GM23338 (cell line): Measurements from ENCODE around the gene PLXNB2. TPM values are rescaled to one million over a fixed set of nuclear protein-coding genes. Genes with fewer than 3 reads are reported as not detected.

Source experiments
- ATAC-seq: fragments of 200-7000 bp; cut with Tn5 transposase; 3 replicates; pipeline ENCODE4 v1.9.1; 2020
- DNase-seq: peaks from one replicate; pipeline ENCODE4 v3.0.0-alpha.2; 2015; ENCODE audit warnings: low spot score
- H2AFZ ChIP-seq: fragments of 200-600 bp; sonication (generic); 2 replicates; pipeline ENCODE4 v1.8.0; 2016; ENCODE audit warnings: antibody characterized with exemption, mild to moderate bottlenecking, moderate library complexity
- H3F3A ChIP-seq: fragments of 200-600 bp; sonication (generic); replicated peaks from 2 replicates; pipeline ENCODE4 v1.8.0; 2017; ENCODE audit warnings: antibody characterized with exemption, mixed run types, low read depth
- H3K27ac ChIP-seq: fragments of 200-600 bp; sonication (generic); 2 replicates; pipeline ENCODE4 v1.6.1; 2016; ENCODE audit warnings: low read depth
- H3K27me3 ChIP-seq: fragments of 200-600 bp; sonication (generic); 2 replicates; pipeline ENCODE4 v1.8.0; 2016; ENCODE audit warnings: mild to moderate bottlenecking, mixed run types, moderate library complexity; ENCODE audit not compliant: insufficient read depth
- H3K36me3 ChIP-seq: fragments of 200-600 bp; sonication (generic); 2 replicates; pipeline ENCODE4 v1.8.0; 2016; ENCODE audit warnings: mild to moderate bottlenecking; ENCODE audit not compliant: insufficient read depth
- H3K4me1 ChIP-seq: fragments of 200-600 bp; sonication (generic); 2 replicates; pipeline ENCODE4 v1.8.0; 2016; ENCODE audit warnings: mild to moderate bottlenecking, moderate library complexity; ENCODE audit not compliant: insufficient read depth
- H3K4me2 ChIP-seq: fragments of 200-600 bp; sonication (generic); 2 replicates; pipeline ENCODE4 v1.7.1; 2017; ENCODE audit warnings: mixed run types
- H3K4me3 ChIP-seq: fragments of 200-600 bp; sonication (generic); 2 replicates; pipeline ENCODE4 v1.6.1; 2016; ENCODE audit warnings: mixed run types
- H3K79me2 ChIP-seq: fragments of 200-600 bp; sonication (generic); replicated peaks from 2 replicates; pipeline ENCODE4 v1.8.0; 2017; ENCODE audit warnings: mild to moderate bottlenecking; ENCODE audit not compliant: insufficient read depth
- H3K9me2 ChIP-seq: fragments of 200-600 bp; sonication (generic); 2 replicates; pipeline ENCODE4 v1.8.0; 2017; ENCODE audit not compliant: insufficient read depth
- H4K20me1 ChIP-seq: fragments of 200-600 bp; sonication (generic); replicated peaks from 2 replicates; pipeline ENCODE4 v1.8.0; 2017; ENCODE audit warnings: mild to moderate bottlenecking; ENCODE audit not compliant: insufficient read depth
- H3K27ac Mint-ChIP-seq: 2 replicates; pipeline ENCODE4 v1.8.0; 2020; ENCODE audit warnings: inconsistent platforms, mild to moderate bottlenecking, moderate library complexity, mixed read lengths
- H3K27me3 Mint-ChIP-seq: 3 replicates; pipeline ENCODE4 v1.8.0; 2022; ENCODE audit warnings: low read depth, mild to moderate bottlenecking, moderate library complexity, mixed read lengths, inconsistent platforms; ENCODE audit not compliant: insufficient read depth, poor library complexity
- H3K36me3 Mint-ChIP-seq: 3 replicates; pipeline ENCODE4 v1.8.0; 2021; ENCODE audit warnings: low read depth, mild to moderate bottlenecking, inconsistent platforms, moderate library complexity, mixed read lengths
- H3K4me1 Mint-ChIP-seq: 3 replicates; pipeline ENCODE4 v1.8.0; 2020; ENCODE audit warnings: mild to moderate bottlenecking, inconsistent platforms, mixed read lengths
- H3K4me3 Mint-ChIP-seq: 3 replicates; pipeline ENCODE4 v1.8.0; 2021; ENCODE audit warnings: moderate library complexity, mild to moderate bottlenecking, inconsistent platforms, mixed read lengths
- H3K9me3 Mint-ChIP-seq: 3 replicates; pipeline ENCODE4 v1.8.0; 2020; ENCODE audit warnings: moderate library complexity, mild to moderate bottlenecking, inconsistent platforms, mixed read lengths
- CTCF ChIP-seq, 2 experiments: fragments of 200-600 bp in 1 of 2; sonication (generic) in 1 of 2; conservative IDR thresholded peaks; 2 replicates each; pipeline versions ENCODE4 v1.5.1 to v1.6.1; 2016 to 2017; ENCODE audit warnings: antibody characterized with exemption in 2 of 2, low read depth in 2 of 2, mild to moderate bottlenecking in 2 of 2, moderate library complexity in 1 of 2
- EZH2phosphoT487 ChIP-seq: fragments of 200-600 bp; sonication (generic); IDR thresholded peaks from one replicate; pipeline ENCODE4 v1.8.1; 2018; ENCODE audit warnings: antibody characterized with exemption; ENCODE audit not compliant: unreplicated experiment
- POLR2AphosphoS5 ChIP-seq: IDR thresholded peaks from 2 replicates; pipeline ENCODE4 v1.6.1; 2016; ENCODE audit warnings: antibody characterized with exemption, low read depth
- STAT1 ChIP-seq: IDR thresholded peaks from one replicate; pipeline ENCODE4 v1.6.1; 2016; ENCODE audit warnings: antibody characterized with exemption; ENCODE audit not compliant: unreplicated experiment
- ZNF462 ChIP-seq: fragments of 250-450 bp; sonication (Bioruptor Pico); IDR thresholded peaks from 2 replicates; pipeline ENCODE4 v1.5.0; 2020; ENCODE audit warnings: mild to moderate bottlenecking, moderate library complexity
- polyA plus RNA-seq: library from polyadenylated mRNA; unstranded; fragments of >200 nt; fragmentation: Nextera tagmentation; extraction: Ambion mirVana; gene quantifications from 2 replicates; pipeline ENCODE4 v1.2.1, GENCODE V29; 2016
- total RNA-seq: library from RNA; depleted of rRNA; stranded (reverse); fragments of >200 nt; shearing (Covaris generic); gene quantifications from 2 replicates; pipeline ENCODE4 v1.2.3, GENCODE V29; 2014

Gene PLXNB2
- total and polyA plus RNA-seq, 2 experiments from 2014 or later, result 29.1 to 66.3 TPM

- TF ChIP-seq CTCF (conservative IDR thresholded peaks at IDR 0.05; ENCODE audit: low read depth in 2 of 2), result no peak
- no peak for TF ChIP-seq ZNF462
Observed at GRCh38 chr22:50298266-50298637, 9.2 kb downstream of the PLXNB2 start (continued).

- Histone ChIP-seq H3K27ac (no peak overlapping the region), H4K20me1 (peaks cover 5% of the 10 kb centered on the region; the same call in 1 of the 2 replicates), H3F3A (no peaks in the 10 kb centered on the region; the same call in 1 of the 2 replicates), H3K4me3 (no peak overlapping the region), H3K4me2 (no peak overlapping the region), H3K9me2 (no peaks in the 10 kb centered on the region), H3K79me2 (peaks cover 45% of the 10 kb centered on the region), H3K4me1 (peaks cover 24% of the 10 kb centered on the region), H3K27me3 (no peaks in the 10 kb centered on the region), H2AFZ (no peak overlapping the region), H3K36me3 (no peaks in the 10 kb centered on the region)
- no peak overlapping the region for H3K27ac Mint-ChIP-seq
- peaks cover 9% of the 10 kb centered on the region for H3K4me1 Mint-ChIP-seq
- no peak overlapping the region; the same call in 2 of the 3 replicates for H3K4me3 Mint-ChIP-seq
- no peak for DNase-seq
- no peaks in the 10 kb centered on the region for H3K36me3 Mint-ChIP-seq
- no peak for ATAC-seq
- H3K27me3 Mint-ChIP-seq, result peaks cover 29% of the 10 kb centered on the region
- no peaks in the 10 kb centered on the region for H3K9me3 Mint-ChIP-seq
- TF ChIP-seq EZH2phosphoT487 (no peak), STAT1 (no peak), POLR2AphosphoS5 (no peak), ZNF462 (no peak)
Observed at GRCh38 chr22:50297510-50298265, 9.8 kb downstream of the PLXNB2 start.
